Right lobe of liver (tissue), 6 donors: ENCODE results near the gene SH3GLB1. TPM values are rescaled to one million over a fixed set of nuclear protein-coding genes. Genes with fewer than 3 reads are reported as not detected.
A peak's percentile ranks its signal among the peaks of the same experiment; 100 is the strongest.

Experiments used
- ATAC-seq, 4 donors: fragments of 200-7000 bp; cut with Tn5 transposase; one replicate each; pipeline ENCODE4 v1.9.1; 2020; ENCODE audit warnings: mild to moderate bottlenecking in 4 of 4, moderate library complexity in 4 of 4
- DNase-seq, 3 donors: peaks; one replicate each; pipeline ENCODE4 v3.0.0-alpha.2; 2020
- H3K27ac ChIP-seq, 3 donors: fragments of 200-600 bp; one replicate each; pipeline ENCODE4 v1.8.0; 2022
- H3K27me3 ChIP-seq, 2 donors: fragments of 200-600 bp; one replicate each; pipeline ENCODE4 v1.8.0; 2022
- H3K36me3 ChIP-seq, 4 donors: fragments of 200-600 bp; sonication (generic) in 1 of 4; one replicate each; pipeline versions ENCODE4 v1.5.1 to v1.8.0; 2017 to 2022; ENCODE audit warnings: control low read depth in 1 of 4
- H3K4me1 ChIP-seq, 4 donors: fragments of 200-600 bp; sonication (generic) in 1 of 4; one replicate each; pipeline versions ENCODE4 v1.5.1 to v1.8.0; 2017 to 2022; ENCODE audit warnings: control low read depth in 1 of 4
- H3K4me3 ChIP-seq, 3 donors: fragments of 200-600 bp; one replicate each; pipeline ENCODE4 v1.8.0; 2022
- H3K9me3 ChIP-seq, 4 donors: fragments of 200-600 bp; sonication (generic) in 1 of 4; one replicate each; pipeline versions ENCODE4 v1.5.1 to v1.8.0; 2017 to 2022; ENCODE audit warnings: control low read depth in 1 of 4
- CTCF ChIP-seq, 4 donors: fragments of 200-600 bp in 3 of 4; fragments of 450-650 bp in 1 of 4; IDR thresholded peaks; one replicate each; pipeline versions ENCODE4 v1.5.1 to v1.8.0; 2016 to 2022; ENCODE audit warnings: antibody characterized with exemption in 4 of 4, mild to moderate bottlenecking in 2 of 4
- POLR2A ChIP-seq: fragments of 450-650 bp; IDR thresholded peaks from one replicate; pipeline ENCODE4 v1.6.1; 2017; ENCODE audit warnings: antibody characterized with exemption, mild to moderate bottlenecking
- WGBS: methylation state at CpG from one replicate; pipeline ENCODE4 v1.1.6; 2018; ENCODE audit warnings: low coverage, low lambda C conversion rate; ENCODE audit not compliant: insufficient coverage; ENCODE audit errors: missing lambda C conversion rate; 5-methylcytosine and 5-hydroxymethylcytosine counted together
- intact Hi-C, 2 donors: fragments of 100-400 bp; cut with DNase I; formaldehyde crosslinking; loops; one replicate each; pipeline versions ENCODE4 v1.11.2 to v1.14.1; 2022
- total RNA-seq, 6 experiments: library from RNA; depleted of rRNA in 2 of 6; stranded (reverse); fragments of >200 nt in 2 of 6; fragmentation: NEBNext Ultra II Directional in 3 of 6; extraction: Animal tissue kit (Norgen Biotek cat#: 25700) in 3 of 6; gene quantifications; one replicate each; pipeline versions ENCODE4 v1.1.0 to v1.2.4, GENCODE V29; 2016 to 2023
- donor health status: DM: no; HTN: yes; CAD: no.
- donor health status: DM: no; HTN: no; CAD: no.
- donor health status: DM: no; HTN: no; CAD: no.
- donor health status: DM: no; HTN: yes; CAD: no.
- donor health status: DM: no; HTN: yes; CAD: no.

The SH3GLB1 gene
- total RNA-seq, 6 experiments from 2014 or later: 23.8 to 47.5 (median 29.1) TPM

GRCh38 chr1:86778569-86779239 is 74.3 kb downstream of the SH3GLB1 start:
- TF ChIP-seq POLR2A (no peak), CTCF (IDR thresholded peaks at IDR 0.05) (no peak)
- intact Hi-C loops: no loop called here
- no peaks in the 10 kb centered on the region for H3K36me3 ChIP-seq
- H3K27ac ChIP-seq: no peak overlapping the region
- H3K4me3 ChIP-seq: no peak overlapping the region
- H3K9me3 ChIP-seq: no peaks in the 10 kb centered on the region
- H3K27me3 ChIP-seq: no peaks in the 10 kb centered on the region
- no peak for DNase-seq
- H3K4me1 ChIP-seq: no peaks in the 10 kb centered on the region
- ATAC-seq: no peak
- WGBS: 60% methylated on average over 2 of the region's 2 CpGs

GRCh38 chr1:86779308-86780191 is 75.2 kb downstream of the SH3GLB1 start:
- TF ChIP-seq POLR2A (no peak), CTCF (IDR thresholded peaks at IDR 0.05) (no peak)
- intact Hi-C loops: no loop called here
- 82% methylated on average over 8 of the region's 8 CpGs for WGBS
- Histone ChIP-seq H3K9me3 (no peaks in the 10 kb centered on the region), H3K36me3 (no peaks in the 10 kb centered on the region), H3K4me3 (no peak overlapping the region), H3K27ac (no peak overlapping the region), H3K4me1 (no peaks in the 10 kb centered on the region), H3K27me3 (no peaks in the 10 kb centered on the region)
- ATAC-seq: peak in 2 of 4 donors; percentile 16 to 30
- no peak for DNase-seq

- no peak for TF ChIP-seq POLR2A
- TF ChIP-seq CTCF (IDR thresholded peaks at IDR 0.05): no peak
- Histone ChIP-seq H3K4me3 (no peak overlapping the region), H3K36me3 (no peaks in the 10 kb centered on the region), H3K4me1 (no peaks in the 10 kb centered on the region), H3K27me3 (no peaks in the 10 kb centered on the region), H3K9me3 (no peaks in the 10 kb centered on the region), H3K27ac (no peak overlapping the region)
- intact Hi-C loops: no loop called here
- DNase-seq (no peak), ATAC-seq (no peak)
These were observed 78.1 kb downstream of the SH3GLB1 start for GRCh38 chr1:86782482-86782881.

GRCh38 chr1:86787621-86788020 is 83.2 kb downstream of the SH3GLB1 start:
- ATAC-seq: peak in 1 of 4 donors; percentile 11
- no peaks in the 10 kb centered on the region for H3K9me3 ChIP-seq
- H3K36me3 ChIP-seq: no peaks in the 10 kb centered on the region
- H3K4me3 ChIP-seq: no peak overlapping the region
- H3K27me3 ChIP-seq: no peaks in the 10 kb centered on the region
- no peak overlapping the region for H3K27ac ChIP-seq
- H3K4me1 ChIP-seq: peaks cover 0 to 7% (median 7%) of the 10 kb centered on the region in 4 donors
- TF ChIP-seq POLR2A: no peak
- no peak for TF ChIP-seq CTCF (IDR thresholded peaks at IDR 0.05)
- intact Hi-C loops: no loop called here
- DNase-seq: no peak
